Activated CD4-positive, CD25-positive, alpha-beta regulatory T cell treated with anti-CD3 and anti-CD28 coated beads, Interleukin-2, amount 50 U/mL, for 16 hours (primary cell): ENCODE results near the gene CALCR.
A peak's percentile ranks its signal among the peaks of the same experiment; 100 is the strongest.

Experiments
- DNase-seq: peaks from one replicate; pipeline ENCODE4 v3.0.0-alpha.2; 2020; ENCODE audit warnings: low read depth, low spot score

CALCR gene

DNA sequence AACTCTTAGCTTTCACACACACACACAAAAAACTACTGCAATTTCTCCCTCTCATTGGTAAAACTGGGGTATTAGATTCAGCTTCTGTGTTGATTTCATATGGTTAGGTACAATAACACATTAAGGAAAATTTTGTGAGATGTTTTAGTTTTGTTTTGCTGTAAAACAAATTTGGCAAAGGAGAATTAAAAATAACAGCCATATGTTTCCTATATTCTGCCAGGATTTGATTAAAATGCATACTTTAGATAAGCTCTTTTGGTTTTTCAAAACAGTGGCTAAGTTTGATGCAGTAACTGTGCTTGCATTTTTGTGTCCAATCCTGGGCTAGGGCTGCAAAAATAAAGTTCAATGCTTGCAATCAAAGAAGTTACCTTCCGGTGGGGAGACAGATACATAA is 126.3 kb downstream of the CALCR start:
- DNase-seq = no peak

DNA sequence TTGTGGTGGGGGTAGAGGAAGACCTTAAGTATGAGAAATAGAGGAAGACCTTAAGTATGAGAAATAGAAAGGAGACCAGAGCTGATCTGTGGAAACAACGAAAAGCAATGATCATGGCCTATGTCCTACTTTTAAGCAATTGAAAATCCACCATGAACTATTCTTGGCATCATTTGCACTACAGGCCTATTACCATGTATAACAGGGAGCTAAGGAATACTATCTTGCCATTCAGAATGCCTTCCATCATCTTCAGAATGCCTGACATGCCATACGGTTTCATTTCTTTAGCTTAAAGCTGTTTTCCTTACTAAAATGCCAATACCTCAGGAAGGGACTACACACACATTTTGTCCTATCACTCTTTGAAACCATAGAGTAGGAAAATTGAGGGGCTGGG is 127.0 kb downstream of the CALCR start:
- no peak for DNase-seq

DNA sequence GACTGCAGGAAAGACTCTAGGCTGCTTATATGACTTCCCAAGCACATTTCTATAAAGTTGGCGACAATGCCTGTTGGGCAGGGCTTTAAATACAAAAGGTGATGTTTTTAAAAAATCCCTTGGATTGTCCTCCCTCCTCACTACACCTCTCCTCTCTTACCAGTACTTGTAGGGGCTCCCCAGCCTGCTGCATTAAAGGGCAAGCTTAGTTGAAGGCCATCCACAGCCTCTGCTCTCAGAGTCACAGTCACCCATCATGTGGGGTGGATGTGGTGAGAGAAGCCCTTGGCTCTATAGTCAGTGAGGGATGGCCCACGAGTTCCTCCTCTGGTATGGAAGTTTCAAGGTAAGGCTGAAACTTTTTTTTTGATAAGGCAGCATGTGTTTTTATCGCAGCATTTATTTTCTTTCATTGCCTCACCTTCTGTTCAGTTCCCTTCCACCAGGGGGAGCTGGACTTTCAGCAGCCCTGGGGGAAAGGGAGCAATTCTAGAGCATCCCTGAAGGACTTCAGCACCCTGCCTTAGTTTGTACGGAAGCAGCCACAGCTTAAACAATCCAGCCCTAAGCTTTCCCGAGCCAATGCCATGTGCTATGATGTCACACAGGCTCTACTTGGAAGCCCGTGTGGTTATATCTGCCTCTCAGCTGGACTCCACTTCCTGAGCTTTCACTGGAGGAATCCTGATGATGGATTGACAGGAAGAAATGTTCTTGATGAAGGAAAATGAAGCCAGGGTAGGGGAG is 131.9 kb downstream of the CALCR start:
- peak; percentile 2 for DNase-seq

DNA sequence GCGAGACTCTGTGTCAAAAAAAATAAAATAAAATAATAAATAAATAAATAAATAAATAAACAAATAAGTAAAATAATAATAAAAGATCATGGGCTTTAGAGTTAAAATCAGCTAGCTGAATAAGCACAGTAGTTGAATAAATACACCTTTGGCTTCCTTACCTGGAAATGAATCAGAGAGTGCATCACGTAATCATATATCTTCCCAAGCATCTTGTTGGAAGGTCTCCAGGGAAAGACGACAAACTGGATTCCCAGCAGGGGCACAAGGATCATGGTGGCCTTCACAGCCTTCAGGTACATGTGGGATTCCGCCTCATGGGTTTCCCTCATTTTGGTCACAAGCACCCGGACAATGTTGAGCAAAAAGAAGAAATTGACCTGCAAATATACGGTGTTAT is 138.7 kb downstream of the CALCR start:
- DNase-seq = no peak

DNA sequence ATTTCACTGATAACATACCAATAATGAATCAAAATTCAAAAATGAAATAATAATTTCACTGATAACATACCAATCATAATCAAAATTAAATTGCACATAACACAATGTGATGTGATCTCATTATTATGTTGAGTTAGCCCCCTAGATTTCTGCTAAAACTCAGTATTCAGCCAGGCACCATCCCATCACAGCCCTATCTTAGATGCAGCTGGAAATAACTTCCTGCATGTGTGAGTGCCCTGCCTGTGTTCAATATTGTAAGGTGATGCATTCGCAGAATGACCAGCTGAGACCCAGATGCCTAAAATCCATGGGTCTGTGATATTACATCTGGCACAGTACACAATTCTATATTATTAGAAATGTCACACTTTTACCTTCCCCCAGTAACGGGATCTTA is 142.4 kb downstream of the CALCR start:
- no peak for DNase-seq

DNA sequence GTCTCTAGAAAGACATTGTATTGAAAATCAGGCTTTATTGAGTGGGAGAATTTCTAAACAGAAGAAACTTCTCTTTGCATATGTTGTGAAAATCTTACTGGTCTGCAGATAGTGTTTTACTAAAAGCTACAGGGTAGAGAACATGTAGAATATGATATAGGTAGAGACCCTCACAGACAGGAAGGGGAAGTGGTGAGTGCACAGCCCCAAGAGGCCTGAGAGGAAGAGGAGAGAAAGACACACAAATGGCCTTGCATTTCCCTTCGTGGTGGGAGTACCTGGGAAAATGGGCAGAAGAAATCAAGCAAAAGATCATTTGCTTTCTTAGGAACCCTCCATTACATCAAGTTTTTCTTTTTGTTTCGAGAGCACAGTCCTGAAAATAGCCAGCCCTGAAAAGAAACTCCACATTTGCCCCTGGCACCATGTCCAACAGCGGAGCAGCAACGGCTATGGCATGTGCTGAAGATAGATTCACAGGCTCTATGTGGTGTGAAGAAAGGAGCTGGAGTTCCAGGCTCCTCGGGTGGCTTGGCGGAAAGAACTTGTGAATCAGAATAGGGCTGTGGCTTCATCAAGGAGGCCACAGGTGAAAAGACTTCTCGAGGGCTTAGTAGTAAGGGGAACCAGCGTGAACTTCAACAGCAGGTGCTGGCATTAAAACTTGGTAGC is 143.5 kb downstream of the CALCR start:
- no peak for DNase-seq

DNA sequence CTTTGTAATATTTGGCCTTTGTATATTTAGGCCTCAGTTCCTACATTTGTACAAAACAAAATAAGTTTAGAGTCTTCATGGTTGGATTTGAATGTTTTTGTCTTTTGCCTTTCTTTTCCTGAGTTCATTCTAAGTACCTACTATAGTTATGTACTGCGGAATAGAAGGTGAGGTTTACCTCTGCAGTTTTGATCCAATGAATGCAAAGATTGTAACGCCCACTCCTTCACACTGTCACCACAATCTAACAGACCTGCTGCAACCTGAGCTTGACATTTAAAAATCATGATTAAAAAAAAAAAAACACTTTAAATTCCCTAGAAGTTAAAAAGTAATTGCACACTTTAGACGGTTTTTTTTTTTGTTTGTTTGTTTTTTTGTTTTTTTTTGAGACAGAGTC is 145.0 kb downstream of the CALCR start:
- no peak for DNase-seq

DNA sequence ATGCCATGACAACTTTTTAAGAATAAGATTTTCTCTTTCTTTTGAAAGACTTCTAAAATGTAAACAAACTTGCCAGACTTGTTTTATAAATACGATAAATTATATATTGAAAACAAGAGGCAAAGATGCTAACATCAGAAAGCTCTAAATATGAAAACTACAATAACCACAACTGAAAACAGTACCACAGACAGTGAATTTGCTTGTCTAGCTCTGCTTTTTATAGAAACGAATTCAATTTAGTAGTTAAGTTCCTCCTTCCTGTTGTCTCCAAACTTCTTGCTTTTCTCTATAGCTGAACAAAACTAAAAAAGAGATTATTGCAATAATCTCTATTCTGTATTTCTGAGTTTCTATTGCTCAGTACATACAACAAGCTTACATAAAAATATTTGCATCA is 147.4 kb downstream of the CALCR start:
- DNase-seq = no peak

DNA sequence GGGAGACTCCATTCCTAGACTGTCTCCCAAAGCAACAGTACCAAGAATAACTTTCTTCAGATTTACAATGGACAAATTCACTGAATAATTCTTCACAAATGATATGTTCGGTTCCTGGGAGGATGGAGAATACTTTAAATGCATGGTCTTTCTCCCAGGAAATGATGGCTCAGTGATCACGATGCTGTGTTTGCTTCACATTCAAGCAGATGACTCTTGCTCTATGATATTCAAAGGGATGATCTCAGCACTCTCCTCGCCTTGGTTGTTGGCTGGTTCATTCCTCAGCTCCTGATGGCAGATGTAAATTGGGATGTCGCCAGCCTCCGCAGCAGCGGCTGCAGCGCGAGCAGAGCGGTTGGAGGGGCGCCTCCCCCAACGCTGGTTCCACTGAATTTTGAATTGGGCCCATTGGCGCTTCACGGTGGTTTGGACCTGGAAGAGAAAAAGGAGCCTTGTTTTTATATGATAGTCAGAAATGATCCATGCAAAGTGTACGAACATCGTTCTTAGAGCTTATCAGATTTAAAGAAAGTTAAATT is 148.3 kb downstream of the CALCR start:
- DNase-seq = no peak

DNA sequence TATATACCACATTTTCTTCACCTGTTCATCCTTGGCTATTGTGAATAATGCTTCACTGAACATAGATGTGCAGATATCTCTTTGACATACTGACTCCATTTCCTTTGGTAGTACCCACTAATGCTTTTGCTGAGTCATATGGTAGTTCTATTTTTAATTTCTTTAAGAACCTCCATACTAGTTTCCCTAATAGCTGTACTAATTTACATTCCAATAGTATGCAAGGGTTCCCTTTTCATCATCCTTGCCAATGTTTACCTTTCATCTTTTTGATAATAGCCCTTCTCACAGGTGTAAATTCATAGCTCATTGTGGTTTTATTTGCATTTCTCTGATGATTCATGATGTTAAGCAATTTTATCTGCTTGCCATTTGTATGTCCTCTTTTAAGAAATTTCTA is 159.9 kb downstream of the CALCR start:
- no peak for DNase-seq

DNA sequence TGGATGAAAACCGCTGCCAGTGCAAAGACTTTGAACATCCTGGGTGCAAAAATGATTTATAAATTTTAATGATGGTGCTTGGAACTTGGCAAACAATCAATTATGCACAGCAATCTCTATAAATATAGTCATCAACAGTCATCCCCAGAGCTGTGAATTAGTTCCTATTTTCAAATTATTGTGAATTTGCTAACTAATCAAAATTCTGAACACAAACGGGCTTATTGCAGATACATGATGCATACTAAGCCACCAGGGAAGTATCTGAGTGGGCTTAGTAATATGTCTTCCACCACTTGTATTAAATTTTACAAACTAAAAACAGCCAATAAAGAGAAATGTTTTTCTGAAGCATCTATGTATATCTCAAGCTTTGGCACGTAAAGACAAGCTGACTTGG is 165.2 kb downstream of the CALCR start:
- DNase-seq = no peak

DNA sequence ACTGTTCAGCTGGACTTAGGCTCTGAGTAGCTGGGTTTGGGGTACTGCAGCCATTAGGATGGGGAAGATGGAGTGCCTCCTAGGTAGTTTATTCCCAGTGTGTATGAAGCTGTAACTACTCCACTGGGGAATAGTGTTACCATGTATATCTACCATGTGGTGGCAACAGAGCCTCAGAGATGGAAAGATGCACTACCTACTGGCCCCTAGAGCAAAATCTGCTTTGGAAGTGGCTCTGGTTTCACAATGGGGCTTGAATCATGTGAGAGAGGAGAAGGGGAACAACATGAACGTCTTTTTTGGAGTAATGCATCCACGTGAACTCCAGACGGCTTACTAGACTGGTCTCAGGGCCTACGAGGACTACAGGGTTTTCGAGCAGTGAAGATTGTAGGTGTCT is 167.3 kb downstream of the CALCR start:
- no peak for DNase-seq

DNA sequence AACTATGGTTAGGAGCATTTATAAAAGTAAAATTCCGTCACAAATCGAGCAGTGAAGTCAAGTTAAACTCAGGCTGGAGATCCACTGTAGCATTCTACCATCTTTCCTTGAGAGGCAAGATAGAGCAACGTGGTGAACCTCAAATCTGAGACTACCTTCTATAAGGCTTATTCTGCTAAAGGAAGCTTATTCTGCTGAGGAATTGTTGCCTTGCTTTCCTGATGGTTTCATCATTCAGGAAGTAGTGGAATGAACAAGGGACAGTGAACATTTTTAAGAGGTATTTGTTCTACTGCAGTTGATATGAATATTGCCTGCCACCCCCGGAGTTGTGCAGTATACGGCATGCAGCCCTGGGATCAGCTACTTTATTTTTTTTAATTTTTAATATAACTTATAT is 171.6 kb downstream of the CALCR start:
- DNase-seq = no peak

DNA sequence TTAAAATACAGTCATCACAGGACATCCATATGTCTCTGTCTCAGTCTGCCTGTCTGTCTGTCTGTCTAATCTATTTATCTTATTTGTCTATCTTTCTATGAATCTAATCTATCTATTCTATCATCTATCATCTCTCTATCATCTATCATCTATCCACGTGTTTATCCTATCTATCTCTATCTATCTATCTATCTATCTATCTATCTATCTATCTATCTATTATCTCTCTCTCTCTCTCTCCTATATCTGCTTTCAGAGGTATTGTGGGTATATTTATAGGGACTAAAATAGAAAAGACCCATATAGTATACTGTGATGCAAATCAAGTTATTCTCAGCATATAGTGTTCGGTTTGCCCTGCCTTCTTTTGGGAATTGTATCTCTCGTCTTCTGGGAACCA is 174.9 kb downstream of the CALCR start:
- no peak for DNase-seq

DNA sequence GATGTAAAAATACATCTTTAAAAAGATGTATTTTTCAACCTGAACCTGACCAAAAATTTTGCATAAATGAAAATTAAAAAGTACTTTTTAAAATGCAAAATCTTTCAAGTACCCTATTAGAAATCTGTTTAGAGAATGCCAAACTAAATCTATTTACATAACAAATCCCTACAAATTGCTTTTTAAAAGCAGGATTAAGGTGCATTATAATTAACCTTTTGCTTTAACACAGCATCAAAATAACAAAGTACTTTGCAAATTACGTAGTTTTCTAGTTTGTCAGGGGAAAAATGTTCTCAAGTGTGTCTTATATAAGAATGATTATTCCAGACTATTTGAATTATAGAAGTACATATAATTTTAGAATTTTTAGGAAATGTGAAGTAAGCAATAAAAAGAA is 181.5 kb downstream of the CALCR start:
- no peak for DNase-seq

DNA sequence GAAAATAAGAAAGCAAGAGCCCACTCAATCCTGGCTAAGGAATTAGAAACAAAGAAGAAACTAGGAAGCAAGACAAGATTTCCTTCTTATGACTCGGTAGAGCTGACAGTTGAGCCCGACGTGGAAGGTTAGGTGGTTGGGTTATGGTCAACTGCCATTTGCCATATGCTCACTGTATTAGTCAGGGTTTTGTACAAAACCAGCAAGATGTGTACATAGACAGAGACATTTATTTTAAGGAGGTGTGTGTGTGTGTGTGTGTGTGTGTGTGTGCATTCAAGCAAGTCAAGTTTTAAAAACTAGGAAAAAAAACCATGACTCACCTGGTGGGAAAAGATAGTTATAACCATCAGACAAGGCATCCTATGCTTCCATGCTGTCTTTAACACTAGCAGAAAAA is 183.9 kb downstream of the CALCR start:
- no peak for DNase-seq

DNA sequence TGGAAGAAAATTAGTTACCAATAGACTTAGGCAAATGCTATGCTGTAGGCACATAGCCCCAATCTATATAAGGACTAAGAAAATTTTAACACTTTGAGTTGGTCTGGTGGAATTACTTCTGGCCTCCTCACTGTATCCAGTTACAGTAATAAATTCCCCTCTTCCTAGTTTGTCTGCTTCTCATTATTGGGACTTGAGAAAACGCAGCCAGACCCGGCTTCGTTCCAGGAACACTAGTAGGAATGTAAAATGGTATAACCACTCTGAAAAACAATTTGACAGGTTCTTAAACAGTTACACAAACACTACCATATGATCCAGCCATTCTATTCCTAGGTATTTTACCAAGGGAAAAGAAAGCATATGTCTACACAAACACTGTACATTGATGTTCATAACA is 192.2 kb downstream of the CALCR start:
- no peak for DNase-seq

DNA sequence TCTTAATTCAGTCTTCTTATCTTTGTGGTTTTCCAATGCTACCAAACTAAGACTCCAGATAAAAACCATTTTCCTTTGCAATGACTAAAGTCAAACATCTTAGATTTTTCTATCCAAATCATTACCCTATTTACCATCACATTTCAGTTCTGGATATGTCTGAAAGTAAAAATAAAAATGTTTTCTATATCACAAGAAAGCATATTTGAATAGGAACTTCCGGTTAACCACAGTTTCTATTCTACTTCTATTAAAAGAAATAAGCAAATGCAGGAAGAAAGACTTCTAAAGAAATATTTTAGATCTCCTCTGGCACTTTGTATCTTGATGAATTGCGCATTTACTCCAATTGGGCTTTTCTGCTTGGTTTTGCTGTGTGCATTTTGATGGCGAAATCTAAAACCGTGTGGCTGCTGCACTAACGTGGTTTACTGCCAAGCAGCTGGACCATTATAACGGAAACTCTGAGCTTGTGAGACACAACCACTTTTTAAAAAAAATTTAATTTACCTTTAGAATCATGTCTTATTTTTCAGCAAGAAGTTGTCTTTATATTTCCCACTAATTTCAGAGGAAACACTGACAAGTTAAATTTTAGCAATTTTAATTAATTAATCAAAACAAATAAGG is 196.3 kb downstream of the CALCR start:
- no peak for DNase-seq

DNA sequence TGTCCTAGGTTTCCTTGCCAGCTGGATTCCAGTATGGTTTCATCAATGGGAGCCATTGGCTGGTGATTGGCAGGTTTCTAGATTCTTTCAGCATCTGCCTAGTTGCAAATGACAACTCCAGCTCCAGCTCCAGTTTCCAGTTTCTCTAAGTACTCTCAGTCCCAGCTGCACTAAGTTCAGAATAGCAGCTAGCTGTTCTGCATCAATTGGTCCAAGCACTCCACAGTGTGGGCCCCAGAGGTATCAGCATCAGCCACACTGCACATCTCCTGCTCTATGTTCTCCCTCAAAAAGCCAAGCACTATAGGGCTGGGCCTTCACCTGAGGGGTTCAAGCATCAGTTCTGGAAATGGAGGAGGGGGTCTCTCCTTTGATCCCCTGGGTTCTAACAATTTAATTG is 198.9 kb downstream of the CALCR start:
- no peak for DNase-seq
